GM18502 (cell line): ENCODE measurements around the gene KIRREL3.
A peak's percentile ranks its signal among the peaks of the same experiment; 100 is the strongest.

ENCODE experiments used
- ATAC-seq: cut with Tn5 transposase; IDR thresholded peaks from one replicate; pipeline ENCODE4 v1.9.1; 2021; ENCODE audit warnings: mild to moderate bottlenecking; ENCODE audit not compliant: unreplicated experiment, poor library complexity

Gene KIRREL3

DNA sequence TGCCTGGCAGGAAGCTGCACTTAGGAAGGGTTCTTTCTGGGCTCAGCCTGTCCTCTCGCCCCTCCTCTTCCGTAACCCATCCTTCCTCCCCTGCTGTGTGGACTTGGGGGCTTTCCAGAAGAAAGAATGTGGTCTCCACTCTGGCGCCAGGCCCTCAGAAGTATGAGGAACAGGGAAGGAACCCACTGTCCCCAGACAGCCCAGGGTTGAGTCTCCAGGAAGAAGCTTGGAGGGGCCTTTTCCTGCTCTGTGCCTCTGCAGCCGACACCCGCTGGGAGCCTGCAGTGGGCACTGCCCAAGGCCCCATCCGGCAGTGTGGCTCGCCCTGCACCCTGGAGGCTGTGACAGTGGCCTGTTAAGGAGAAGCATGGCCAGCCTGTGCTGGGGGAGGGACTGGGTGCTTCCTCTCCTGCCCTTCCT lies 532.5 kb downstream of the KIRREL3 start:
- ATAC-seq = no peak

DNA sequence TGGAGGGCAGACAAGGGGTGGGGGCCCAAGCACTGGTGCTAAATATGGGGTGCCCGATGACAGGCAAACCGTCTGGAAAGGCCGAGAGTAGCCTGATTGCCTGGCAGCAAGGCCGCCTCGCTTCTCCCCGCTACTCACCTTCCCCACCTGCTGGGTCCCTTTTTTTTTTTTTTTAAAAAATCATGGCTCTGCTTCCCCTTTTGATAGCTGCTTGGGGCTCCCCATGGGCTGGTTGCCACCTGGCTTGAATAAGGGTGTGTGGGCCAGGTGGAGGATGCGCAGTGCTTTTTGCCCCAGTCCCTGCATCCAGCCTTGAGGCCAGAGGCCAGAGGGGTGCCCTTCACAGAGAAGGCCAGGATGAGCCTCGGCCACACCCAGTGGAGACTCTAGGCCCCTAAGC lies 533.1 kb downstream of the KIRREL3 start:
- ATAC-seq = no peak

DNA sequence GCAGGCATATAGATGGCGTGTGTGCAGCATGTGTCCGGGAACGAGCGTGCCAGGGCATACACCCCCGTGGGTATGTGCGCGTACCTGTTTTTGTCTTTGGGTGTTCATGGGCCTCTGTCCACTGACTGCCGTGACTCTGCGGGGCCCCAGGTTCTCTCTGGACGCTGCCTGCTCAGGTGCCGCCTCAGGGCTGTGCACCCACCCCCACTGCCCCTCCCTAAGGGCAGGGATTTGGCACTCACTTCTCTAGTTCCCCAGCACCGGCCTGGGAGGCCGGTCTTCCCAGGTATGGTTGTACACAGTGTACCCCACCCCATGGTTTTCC lies 533.6 kb downstream of the KIRREL3 start:
- no peak for ATAC-seq

DNA sequence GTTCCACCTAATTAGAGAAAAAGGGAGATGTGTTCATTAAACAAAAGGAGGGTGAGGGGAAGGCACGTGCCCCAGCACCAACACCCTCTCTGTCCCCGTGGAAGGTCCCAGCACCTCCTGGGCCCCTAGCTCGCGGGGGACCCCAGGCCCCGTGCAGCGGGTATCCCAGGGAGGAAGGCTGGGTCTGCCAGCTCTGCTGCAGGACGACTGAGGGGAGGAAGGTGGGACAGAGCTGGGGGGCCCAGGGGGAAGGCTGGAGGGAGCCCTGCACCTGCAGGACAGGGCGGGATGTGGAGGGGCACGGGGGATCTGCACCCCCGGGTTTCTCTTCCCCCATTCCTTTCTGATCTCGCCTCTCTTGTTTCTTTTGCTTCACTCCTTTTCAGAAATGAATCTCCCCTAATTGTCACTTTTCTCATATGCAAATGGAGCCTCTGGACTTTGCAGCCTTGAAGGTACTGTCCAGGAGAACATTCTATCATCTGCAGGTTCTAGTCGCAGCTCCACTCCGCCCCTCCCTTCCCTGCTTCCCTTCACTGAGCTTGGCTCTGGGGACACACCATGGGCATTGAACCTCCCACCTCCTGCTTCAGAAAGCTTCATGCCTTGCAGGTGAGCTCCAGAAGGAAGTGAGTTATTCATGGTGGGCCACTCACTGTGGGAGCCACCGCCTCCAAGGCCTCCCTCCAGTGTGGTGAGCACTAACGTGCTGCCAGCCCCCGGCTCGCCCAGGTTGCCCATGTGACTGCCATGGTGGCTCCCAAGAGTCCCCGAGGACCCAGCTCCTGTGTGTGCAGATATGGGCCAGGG lies 534.1 kb downstream of the KIRREL3 start:
- ATAC-seq = peak; percentile 13

DNA sequence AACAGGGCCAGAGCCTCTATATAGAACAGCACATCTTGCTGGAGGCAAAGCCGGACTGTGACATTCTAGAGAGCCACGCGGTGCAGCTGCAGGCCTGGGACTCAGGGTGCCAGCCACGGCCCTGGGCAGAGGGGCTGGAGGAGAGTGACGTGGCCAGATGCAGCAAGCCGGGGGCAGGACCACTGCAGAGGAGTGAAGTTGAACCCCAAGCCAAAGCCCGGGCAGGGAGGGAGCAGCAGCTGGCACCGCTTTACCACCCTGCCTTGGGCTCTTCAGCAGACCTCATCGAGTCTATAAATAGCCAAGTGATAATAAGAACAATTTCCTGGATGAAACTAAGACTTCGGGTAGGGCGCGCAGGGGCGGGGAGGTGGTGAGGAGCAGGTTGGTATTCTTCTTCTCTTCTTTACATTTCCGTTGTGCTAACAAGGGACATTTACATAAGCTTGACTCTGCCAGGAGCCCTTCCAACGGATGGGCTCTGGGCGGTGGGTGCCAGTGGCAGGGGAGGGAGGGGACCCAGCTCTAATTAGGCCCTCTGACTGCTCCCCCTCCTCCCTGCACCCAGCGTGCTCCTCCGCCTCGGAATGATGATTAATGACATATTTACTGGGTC lies 534.9 kb downstream of the KIRREL3 start:
- ATAC-seq = peak; percentile 87

DNA sequence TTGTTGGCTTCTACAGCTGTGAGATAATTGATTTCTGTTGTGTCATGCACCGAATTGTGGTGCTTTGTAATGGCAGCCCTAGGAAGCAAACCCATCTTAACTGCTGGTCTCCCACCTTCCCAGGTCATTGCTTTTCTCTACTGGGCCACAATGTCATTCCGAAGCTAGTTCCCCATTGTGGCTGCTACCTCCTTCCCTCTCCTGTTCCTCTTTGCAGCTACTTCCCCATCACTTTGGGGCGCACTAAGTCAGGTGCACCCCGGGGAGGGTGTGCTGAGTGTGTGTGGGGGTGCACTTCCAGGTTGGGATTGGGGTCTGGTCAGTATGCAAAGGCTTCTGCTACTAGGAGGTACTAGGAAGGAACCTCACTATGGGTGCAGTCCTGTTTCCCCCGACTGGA lies 535.8 kb downstream of the KIRREL3 start:
- no peak for ATAC-seq

DNA sequence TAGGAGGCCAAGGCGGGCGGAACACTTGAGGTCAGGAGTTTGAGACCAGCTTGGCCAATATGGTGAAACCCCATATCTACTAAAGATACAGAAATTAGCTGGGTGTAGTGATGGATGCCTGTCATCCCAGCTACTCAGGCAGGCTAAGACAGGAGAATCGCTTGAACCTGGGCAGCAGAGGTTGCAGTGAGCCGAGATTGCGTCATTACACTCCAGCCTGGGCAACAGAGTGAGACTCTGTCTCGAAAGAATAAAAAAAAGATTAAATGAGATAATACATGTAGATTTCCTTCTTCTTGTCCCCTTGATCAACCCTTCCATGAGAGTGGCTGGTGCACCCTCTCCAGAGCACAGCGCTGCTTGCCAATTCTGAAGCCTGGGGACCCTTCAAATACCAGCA lies 538.1 kb downstream of the KIRREL3 start:
- ATAC-seq = no peak

DNA sequence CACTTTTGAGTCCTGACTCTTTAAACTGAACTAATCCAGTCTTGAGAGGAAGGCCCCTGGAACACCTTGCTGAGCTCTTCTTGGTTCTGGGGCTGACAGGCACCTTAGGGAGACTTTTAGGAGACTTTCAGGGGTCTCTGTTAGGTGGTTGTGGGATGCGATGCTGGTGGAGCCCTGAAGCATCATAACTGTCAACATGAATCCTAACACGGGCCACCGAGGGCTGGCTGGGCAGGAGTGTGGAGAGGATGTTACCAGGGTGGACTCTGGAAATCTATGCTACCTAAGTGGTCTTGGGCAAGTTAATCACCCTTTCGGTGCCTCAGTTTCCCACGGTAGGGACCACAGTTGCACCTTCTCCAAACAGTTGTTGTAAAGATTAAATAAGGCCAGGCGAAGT lies 538.6 kb downstream of the KIRREL3 start:
- no peak for ATAC-seq

DNA sequence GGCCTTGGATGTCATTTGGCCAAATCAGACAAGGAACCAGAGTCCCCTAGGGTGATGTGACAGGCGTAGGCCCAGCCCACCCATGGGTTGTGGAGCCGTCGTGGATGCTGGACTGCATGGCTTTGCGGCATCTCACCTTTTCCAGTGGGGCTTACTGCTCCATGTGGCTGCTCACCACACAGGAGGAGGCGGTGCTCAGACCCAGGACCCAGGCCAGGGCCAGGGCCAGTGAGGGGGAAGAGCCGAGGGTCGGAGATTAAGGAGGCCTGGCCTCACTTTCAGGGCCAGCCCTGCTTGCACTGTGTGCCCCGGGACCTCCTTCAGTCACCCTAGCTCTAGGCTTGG lies 539.5 kb downstream of the KIRREL3 start:
- ATAC-seq = no peak

DNA sequence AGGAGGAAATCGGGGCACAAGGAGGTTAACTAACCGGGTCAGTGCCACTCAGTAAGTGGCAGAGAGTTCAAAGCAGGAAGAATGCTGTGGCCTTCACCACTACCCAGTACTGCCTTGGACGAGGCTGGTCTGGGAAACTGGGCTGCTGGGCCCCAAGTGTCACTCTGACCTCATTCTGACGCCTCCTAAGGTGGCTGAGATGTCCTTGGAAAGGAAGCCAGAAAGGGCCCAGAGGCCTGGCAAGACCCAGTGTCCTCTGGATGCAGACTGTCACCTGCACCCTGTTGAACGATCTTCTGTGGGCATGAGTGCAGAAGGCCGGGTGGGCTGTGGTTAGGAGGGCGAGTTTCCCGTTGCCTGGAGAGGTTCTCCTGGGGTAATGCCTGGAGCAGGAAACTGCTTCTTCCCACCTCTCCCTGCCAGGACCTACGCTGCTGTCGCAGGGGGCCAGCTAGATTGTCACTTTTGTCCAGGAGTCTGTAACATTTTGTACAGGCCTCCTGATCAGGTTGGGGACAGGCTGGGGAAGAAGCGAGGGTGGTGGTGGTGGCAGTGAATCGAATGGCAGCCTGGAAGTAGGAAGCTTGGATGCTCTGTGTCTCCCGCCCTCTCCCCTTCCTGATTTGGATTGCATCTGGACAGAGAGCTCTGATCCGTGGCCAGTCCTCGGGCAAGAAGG lies 540.0 kb downstream of the KIRREL3 start:
- no peak for ATAC-seq

DNA sequence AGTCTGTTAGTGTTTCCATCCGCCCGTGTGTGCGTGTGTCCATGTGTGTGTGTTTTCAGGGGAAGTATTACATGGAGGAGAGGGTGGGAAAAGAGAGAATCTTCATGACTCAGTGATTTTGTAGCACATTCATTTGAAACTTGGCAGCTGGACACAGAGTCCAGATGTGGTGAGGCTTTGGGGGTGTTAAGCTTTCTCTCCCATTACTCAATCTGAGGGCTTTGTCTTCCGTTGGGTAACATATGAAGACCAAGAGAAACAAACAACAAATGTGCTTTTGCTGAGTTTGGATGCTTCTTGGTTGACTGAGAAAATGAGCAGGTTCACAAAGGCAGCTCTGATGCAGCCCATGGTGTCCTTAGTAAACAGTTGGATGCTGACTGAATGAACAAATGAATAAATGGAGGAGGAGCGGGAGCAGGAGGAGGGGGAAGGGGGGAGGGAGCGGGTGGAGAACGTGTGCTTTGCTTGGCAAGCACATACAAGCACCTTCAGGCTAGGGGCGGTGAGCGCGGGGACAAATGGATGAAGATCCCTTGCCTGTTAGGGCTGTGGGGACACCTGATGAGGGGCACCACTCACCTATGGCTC lies 540.8 kb downstream of the KIRREL3 start:
- ATAC-seq = no peak

DNA sequence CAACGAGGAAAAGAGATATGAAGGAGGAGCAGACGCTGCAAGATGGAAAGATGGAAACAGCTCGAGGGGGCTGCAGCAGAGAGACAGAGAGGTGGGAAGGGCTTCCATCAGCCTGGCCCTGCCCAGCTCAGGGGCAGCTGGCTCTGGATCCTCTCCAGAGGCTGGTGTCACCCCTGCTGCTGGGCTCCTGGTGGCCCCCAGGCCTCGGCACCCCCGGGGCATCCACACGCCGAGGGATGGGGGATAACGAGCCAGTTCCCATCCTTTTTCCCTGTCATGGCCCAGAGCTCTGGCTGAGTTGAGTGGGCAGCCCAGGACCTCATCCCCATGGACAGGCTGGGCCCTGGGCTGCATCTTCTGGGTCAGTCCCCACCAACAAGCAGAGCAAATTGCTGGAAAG lies 542.8 kb downstream of the KIRREL3 start:
- ATAC-seq = no peak

DNA sequence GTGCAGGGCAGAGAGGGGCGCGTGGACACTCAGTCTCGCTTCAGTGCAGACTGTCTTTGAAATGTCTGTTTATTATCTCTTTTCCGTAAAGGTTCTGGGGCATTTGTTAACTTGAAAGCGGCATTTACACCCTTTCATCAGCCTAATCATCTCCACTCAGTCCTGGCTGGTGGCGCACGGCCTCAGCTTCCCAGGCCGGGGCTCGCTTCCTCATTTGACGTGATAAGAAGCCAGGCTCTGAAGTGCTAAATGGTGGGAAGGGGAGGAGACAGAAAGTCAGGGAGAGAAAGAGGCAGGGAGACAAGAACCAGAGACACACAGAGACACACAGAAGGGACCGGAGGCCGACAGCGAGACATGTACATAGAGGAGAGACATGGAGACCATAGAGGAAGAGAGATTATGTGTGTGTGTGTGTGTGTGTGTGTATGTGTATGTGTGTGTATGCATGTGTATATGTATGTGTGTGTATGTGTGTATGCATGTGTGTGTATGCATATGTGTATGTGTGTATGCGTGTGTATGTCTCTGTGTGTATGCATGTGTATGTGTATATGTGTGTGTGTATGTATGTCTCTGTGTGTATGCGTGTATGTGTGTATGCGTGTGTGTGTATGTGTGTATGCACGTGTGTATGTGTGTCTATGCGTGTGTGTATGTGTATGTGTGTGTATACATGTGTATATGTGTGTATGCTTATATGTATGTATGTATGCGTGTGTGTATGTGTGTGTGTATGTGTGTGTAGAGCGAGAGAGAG lies 543.6 kb downstream of the KIRREL3 start:
- ATAC-seq = no peak

DNA sequence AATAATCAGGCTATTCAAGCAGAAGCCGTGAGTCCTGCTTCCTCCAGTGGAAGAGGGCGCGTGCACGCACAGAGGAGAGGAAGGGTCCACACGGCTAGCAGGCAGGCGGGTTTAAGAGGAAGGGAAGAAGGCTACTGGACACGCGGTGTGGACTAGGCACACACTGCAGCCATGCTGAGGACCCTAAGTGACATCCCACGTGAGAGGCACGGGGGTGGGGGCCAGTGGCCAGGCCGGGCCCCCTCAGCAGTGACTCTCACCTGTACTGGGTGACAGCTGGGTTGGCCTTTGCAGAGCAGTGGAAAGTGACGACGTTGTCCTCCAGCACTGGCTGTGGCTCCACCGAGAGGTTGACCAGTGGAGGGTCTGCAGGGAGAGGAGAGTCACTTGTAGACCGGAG lies 544.5 kb downstream of the KIRREL3 start:
- no peak for ATAC-seq

DNA sequence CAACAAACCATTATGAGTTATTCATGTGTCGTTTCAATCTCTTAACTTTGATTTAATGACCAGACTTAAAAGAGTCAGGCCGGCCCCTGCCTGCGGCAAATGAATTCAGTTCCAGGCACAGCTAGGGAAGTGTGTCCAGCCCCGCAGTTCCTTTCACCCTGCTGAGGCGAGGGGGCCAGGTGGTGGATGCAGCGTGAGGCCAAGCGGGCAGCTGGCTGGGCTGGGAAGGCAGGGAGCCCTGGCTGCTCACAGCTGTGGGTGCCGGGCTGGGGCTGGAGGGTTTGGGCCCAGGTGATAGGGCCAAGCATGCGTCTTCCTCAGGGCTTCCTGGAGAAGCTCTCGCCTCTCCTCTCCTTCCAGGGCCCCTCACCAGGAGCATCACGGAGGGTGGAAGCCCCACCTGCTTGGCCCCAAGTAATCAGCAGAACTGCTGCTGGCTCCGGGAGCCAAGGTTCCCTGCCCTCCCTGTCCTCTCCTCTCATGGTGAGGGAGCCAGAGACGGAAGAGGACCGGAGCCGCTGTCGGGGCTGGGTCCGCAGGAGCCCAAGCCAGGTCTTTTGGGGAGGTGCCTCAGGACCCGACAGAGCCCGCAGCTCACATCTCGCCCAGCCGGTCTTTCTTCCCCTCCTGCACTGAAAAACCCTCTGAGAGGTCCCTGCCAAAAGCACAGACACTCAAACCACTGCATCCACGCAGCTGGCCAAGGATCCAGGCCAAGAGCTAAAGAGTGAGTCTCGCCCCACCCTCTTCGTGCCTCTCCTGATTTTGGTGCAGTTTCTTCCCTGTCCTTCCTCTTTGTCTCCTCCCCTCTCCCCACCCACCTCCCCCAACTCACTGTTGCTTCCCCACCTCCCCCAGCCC lies 548.1 kb downstream of the KIRREL3 start:
- ATAC-seq = no peak

DNA sequence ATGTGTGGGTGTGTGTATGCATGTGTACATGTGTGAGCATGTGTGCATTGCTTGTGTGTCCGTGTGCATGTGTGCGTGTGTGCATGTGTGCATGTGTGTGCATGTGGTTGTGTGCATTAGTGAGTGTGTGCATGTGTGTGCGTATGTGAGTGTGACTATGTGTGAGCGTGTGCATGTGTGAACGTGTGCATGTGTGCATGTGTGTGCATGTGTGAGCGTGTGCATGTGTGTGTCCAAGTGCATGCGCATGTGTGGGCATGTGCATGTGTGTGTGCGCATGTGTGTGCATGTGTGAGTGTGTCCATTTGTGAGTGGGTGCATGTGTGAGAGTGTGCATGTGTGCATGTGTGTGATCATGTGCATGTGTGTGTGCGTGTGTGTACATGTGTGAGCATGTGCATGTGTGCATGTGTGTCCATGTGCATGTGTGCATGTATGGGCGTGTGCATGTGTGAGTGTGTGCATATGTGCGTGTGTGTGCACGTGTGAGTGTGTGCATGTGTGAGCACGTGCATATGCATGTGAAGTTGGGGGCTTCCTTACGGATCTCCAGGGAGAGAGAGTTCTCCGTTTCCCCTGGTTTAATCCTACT lies 549.3 kb downstream of the KIRREL3 start:
- ATAC-seq = no peak

DNA sequence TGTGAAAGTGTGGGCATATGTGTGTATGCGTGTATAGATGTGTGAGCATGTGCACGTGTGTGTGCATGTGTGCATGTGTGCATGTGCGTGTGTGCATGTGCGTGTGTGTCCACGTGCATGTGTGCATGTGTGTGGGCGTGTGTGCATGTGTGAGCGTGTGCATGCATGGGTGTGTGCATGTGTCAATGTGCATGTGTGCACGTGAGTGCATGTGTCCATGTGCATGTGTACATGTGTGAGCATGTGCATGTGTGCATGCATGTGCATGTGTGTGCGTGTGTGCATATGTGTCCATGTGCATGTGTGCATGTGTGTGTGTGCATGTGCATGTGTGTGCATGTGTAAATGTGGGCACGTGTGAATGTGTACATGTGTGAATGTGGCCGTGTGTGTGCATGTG lies 549.8 kb downstream of the KIRREL3 start:
- ATAC-seq = no peak

DNA sequence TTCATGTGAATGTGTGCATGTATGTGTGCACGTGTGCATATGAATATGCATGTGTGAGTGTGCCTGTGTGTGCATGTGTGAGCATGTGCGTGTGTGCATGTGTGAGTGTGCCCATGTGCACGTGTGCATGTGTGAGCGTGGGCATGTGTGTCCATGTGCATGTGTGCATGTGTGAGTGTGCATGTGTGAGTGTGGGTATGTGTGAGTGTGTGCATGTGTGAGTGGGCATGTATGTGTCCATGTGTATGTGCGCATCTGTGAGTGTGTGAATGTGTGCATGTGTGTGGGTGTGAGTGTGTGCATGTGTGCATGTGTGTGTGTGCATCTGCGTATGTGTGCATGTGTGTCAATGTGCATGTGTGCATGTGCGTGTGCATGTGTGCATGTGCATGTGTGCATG lies 550.4 kb downstream of the KIRREL3 start:
- no peak for ATAC-seq

DNA sequence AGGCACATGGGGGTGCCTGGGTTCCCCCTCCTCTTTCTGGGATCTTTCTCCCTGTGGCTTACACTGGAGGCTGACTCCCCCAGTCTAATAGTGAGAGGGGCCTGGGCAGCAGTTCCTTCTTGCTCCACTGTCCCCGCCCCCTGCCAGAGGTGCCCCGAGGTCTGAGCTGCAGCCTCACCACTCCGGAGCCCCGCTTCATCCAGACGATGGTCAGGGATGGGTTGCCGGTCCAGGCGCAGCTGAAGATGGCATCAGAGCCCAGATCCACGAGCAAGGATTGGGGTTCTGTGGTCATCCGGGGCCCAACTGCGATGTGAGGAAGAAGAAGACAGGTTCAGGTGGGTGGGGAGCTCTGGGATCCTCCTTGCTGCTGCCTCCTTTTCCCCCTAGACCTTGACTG lies 554.0 kb downstream of the KIRREL3 start:
- no peak for ATAC-seq
